OCI-LY7 (cell line): ENCODE data around the gene NFRKB. TPM values are rescaled to one million over a fixed set of nuclear protein-coding genes. Genes with fewer than 3 reads are reported as not detected.

Source experiments
- BruUV-seq: library from RNA; stranded (reverse); fragments of 400-500 nt; replicated peaks from 2 replicates; lab custom pipeline; 2021; lab: Mats Ljungman, UMichigan
- CTCF ChIA-PET: fragments of 300-600 bp; sonication (Branson Sonifier 250); formaldehyde crosslinking; loops from one replicate; lab custom pipeline; 2022; ENCODE audit warnings: antibody characterized with exemption; ENCODE audit not compliant: unreplicated experiment; lab: Charles Lee
- POLR2A ChIA-PET: fragments of 300-600 bp; sonication (Branson Sonifier 250); formaldehyde crosslinking; loops from one replicate; lab custom pipeline; 2022; ENCODE audit warnings: antibody characterized with exemption; lab: Charles Lee
- DNase-seq: peaks from one replicate; pipeline ENCODE4 v3.0.0-alpha.2; 2015; ENCODE audit warnings: low spot score
- H2AFZ ChIP-seq: fragments of 200-600 bp; sonication (generic), shearing (Covaris generic); 2 replicates; pipeline ENCODE4 v1.6.1; 2014; ENCODE audit warnings: mild to moderate bottlenecking, antibody characterized with exemption, low read length, moderate library complexity
- H3K27ac ChIP-seq: fragments of 200-600 bp; sonication (generic); 2 replicates; pipeline ENCODE4 v1.5.1; 2014; ENCODE audit warnings: mixed run types, low read depth, mild to moderate bottlenecking, moderate library complexity, low read length, inconsistent platforms; ENCODE audit not compliant: poor library complexity, severe bottlenecking
- H3K36me3 ChIP-seq: fragments of 200-600 bp; sonication (generic); 2 replicates; pipeline ENCODE4 v1.6.1; 2014; ENCODE audit warnings: mild to moderate bottlenecking, antibody characterized with exemption, low read length, moderate library complexity, mixed read lengths; ENCODE audit not compliant: insufficient read depth
- H3K4me1 ChIP-seq: fragments of 200-600 bp; sonication (generic); 2 replicates; pipeline ENCODE4 v1.5.1; 2014; ENCODE audit warnings: mild to moderate bottlenecking, low read length; ENCODE audit not compliant: insufficient read depth, poor library complexity, severe bottlenecking
- H3K4me2 ChIP-seq: fragments of 200-600 bp; sonication (generic); 2 replicates; pipeline ENCODE4 v1.6.1; 2014; ENCODE audit warnings: mild to moderate bottlenecking, low read length
- H3K4me3 ChIP-seq: fragments of 200-600 bp; sonication (generic); 2 replicates; pipeline ENCODE4 v1.5.1; 2014; ENCODE audit warnings: mild to moderate bottlenecking, low read depth, low read length; ENCODE audit not compliant: poor library complexity, severe bottlenecking
- H3K79me2 ChIP-seq: fragments of 200-600 bp; sonication (generic); 2 replicates; pipeline ENCODE4 v1.6.1; 2016; ENCODE audit warnings: low read depth, mild to moderate bottlenecking, low read length, moderate library complexity, mixed read lengths; ENCODE audit not compliant: insufficient read depth
- H3K9me2 ChIP-seq: fragments of 200-600 bp; sonication (generic); 2 replicates; pipeline ENCODE4 v1.6.1; 2016; ENCODE audit warnings: mild to moderate bottlenecking, low read length, mixed read lengths; ENCODE audit not compliant: insufficient read depth
- H3K9me3 ChIP-seq: fragments of 200-600 bp; sonication (generic); 2 replicates; pipeline ENCODE4 v1.6.1; 2014; ENCODE audit warnings: mild to moderate bottlenecking, mixed run types, low read length, mixed read lengths
- H4K20me1 ChIP-seq: fragments of 200-600 bp; sonication (generic); 2 replicates; pipeline ENCODE4 v1.6.1; 2014; ENCODE audit warnings: mild to moderate bottlenecking, antibody characterized with exemption, low read length, moderate library complexity, mixed read lengths; ENCODE audit not compliant: insufficient read depth
- EZH2phosphoT487 ChIP-seq: fragments of 200-600 bp; sonication (generic); IDR thresholded peaks from 2 replicates; pipeline ENCODE4 v1.6.1; 2018; ENCODE audit warnings: low read depth, borderline replicate concordance, mild to moderate bottlenecking, mixed run types, antibody characterized with exemption, low read length, moderate library complexity, mixed read lengths
- intact Hi-C: fragments of 100-400 bp; cut with micrococcal nuclease; formaldehyde crosslinking; loops from one replicate; pipeline ENCODE4 v1.10.0; 2022; ENCODE audit not compliant: unreplicated experiment
- total RNA-seq, 2 experiments: library from RNA; depleted of rRNA in 1 of 2; stranded (reverse); fragments of >200 nt in 1 of 2; shearing (Covaris generic) in 1 of 2; gene quantifications; 2 replicates each; pipeline ENCODE4 v1.2.3, GENCODE V29; 2014 to 2022
- TF ChIP-seq, protein P1 (sequence below): fragments of 200-600 bp; sonication (generic); conservative IDR thresholded peaks from 2 replicates; pipeline ENCODE4 v1.5.1; 2014; ENCODE audit warnings: mild to moderate bottlenecking, antibody characterized with exemption, low read length, moderate library complexity, mixed read lengths

NFRKB gene
- total RNA-seq, 2 experiments from 2014 or later: 31.2 to 35.5 TPM

DNA sequence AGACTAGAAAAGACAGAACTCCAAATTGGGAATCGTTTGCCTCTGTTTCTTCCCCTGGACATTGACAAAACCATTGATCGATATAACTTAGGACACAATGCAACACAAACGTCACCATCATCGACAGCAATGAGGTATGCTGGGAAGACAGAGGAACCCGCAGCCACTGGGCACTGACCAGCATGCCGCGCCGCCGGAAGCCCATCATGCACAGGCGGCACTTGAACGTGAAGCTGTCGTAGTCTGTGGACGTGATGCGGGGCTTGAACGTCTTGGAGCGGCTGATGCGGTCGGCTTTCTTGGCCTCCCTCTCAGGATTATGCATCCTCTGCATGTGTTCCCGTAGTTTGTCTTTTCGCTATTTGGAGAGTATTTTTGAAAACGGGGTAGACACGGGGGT, 23.0 kb upstream of the NFRKB start:
- Histone ChIP-seq H3K4me3 (no peak overlapping the region), H3K79me2 (no peaks in the 10 kb centered on the region), H4K20me1 (no peaks in the 10 kb centered on the region), H3K27ac (no peak overlapping the region), H3K9me3 (no peaks in the 10 kb centered on the region), H3K4me2 (no peak overlapping the region), H3K36me3 (peaks cover 100% of the 10 kb centered on the region), H3K9me2 (no peaks in the 10 kb centered on the region), H3K4me1 (peaks cover 5% of the 10 kb centered on the region), H2AFZ (no peak overlapping the region)
- ChIA-PET POLR2A (interaction anchor here (0.6 to 1.1 kb wide), 3 partner anchors 11 to 148 kb away, joined by 3 to 4 read pairs (median 3); no protein-coding TSS in a partner anchor), CTCF (no interaction called here)
- no peak for DNase-seq
- intact Hi-C loops: loop anchor here (2.0 kb wide), 1 partner anchor 14 kb away; no protein-coding TSS in a partner anchor
- no TSS peak for BruUV-seq
- TF ChIP-seq, protein P1, sequence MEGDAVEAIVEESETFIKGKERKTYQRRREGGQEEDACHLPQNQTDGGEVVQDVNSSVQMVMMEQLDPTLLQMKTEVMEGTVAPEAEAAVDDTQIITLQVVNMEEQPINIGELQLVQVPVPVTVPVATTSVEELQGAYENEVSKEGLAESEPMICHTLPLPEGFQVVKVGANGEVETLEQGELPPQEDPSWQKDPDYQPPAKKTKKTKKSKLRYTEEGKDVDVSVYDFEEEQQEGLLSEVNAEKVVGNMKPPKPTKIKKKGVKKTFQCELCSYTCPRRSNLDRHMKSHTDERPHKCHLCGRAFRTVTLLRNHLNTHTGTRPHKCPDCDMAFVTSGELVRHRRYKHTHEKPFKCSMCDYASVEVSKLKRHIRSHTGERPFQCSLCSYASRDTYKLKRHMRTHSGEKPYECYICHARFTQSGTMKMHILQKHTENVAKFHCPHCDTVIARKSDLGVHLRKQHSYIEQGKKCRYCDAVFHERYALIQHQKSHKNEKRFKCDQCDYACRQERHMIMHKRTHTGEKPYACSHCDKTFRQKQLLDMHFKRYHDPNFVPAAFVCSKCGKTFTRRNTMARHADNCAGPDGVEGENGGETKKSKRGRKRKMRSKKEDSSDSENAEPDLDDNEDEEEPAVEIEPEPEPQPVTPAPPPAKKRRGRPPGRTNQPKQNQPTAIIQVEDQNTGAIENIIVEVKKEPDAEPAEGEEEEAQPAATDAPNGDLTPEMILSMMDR: no peak
- no peak for TF ChIP-seq EZH2phosphoT487

DNA sequence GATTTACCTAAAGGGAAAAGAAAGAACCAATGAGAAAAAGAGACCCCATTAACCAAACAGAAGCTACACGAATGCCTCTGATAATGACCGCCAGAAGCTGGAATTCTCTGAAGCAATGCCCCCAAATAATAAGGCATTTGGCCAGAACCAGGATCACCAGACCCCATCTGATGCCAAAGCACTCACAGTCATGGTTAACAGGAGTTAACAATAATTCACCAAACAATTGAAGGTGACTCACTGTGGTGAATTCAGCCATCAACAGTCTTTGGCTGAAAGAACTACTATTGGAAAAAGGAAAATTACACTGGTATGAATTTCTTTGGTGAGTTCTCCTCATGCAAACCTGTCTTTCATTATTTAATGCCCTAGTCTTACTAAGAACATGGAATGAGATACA, 21.9 kb upstream of the NFRKB start:
- peaks cover 97% of the 10 kb centered on the region for H3K36me3 ChIP-seq
- POLR2A ChIA-PET: interaction anchor here (1.1 kb wide), 3 partner anchors 9 to 155 kb away, joined by 3 to 4 read pairs (median 3); no protein-coding TSS in a partner anchor
- no TSS peak for BruUV-seq

DNA sequence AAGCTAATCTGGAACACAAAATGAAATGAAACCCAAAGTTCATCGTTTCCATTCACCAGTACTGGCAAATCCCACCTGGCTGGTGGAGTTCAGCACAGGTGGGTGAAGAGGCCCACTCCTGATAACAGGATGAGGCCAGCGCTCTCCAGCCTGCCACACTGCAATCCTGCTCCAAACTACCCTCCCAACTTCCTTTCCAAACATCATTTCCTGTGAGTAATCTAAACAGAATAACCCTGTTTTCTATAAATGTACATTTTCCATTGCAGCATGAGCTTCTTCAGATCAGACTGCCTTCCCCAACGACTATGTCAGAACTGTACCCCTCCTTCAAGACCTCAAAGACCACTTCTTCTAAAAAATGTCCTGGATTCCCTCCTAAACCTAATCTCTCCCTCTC, 15.9 kb upstream of the NFRKB start:
- no TSS peak for BruUV-seq
- no peak overlapping the region for H3K4me2 ChIP-seq
- H3K4me1 ChIP-seq: no peaks in the 10 kb centered on the region
- no peak overlapping the region for H3K4me3 ChIP-seq
- H3K9me2 ChIP-seq: no peaks in the 10 kb centered on the region
- no peaks in the 10 kb centered on the region for H4K20me1 ChIP-seq
- intact Hi-C loops: no loop called here
- POLR2A ChIA-PET: interaction anchor here (1.2 to 1.7 kb wide), 2 partner anchors 17 to 29 kb away, joined by 3 to 4 read pairs; no protein-coding TSS in a partner anchor
- DNase-seq: no peak
- TF ChIP-seq, protein P1: no peak
- no peak for TF ChIP-seq EZH2phosphoT487
- H3K27ac ChIP-seq: no peak overlapping the region
- no peak overlapping the region for H2AFZ ChIP-seq
- CTCF ChIA-PET: no interaction called here
- peaks cover 97% of the 10 kb centered on the region for H3K36me3 ChIP-seq
- no peaks in the 10 kb centered on the region for H3K79me2 ChIP-seq
- no peaks in the 10 kb centered on the region for H3K9me3 ChIP-seq

More for the DNA sequence above, 21.9 kb upstream of the NFRKB start:
- no peaks in the 10 kb centered on the region for H4K20me1 ChIP-seq
- H3K4me2 ChIP-seq: no peak overlapping the region
- no peak overlapping the region for H3K27ac ChIP-seq
- H3K4me3 ChIP-seq: no peak overlapping the region
- no peaks in the 10 kb centered on the region for H3K4me1 ChIP-seq
- DNase-seq: no peak
- CTCF ChIA-PET: no interaction called here
- H3K9me2 ChIP-seq: no peaks in the 10 kb centered on the region
- H2AFZ ChIP-seq: no peak overlapping the region
- no peaks in the 10 kb centered on the region for H3K9me3 ChIP-seq
- intact Hi-C loops: no loop called here
- no peaks in the 10 kb centered on the region for H3K79me2 ChIP-seq
- no peak for TF ChIP-seq EZH2phosphoT487
- TF ChIP-seq, protein P1: no peak
